Right lobe of liver (tissue), 4 donors: Measurements from ENCODE around the gene NAA50.

Source experiments
- POLR2A ChIP-seq: fragments of 450-650 bp; IDR thresholded peaks from one replicate; pipeline ENCODE4 v1.6.1; 2017; ENCODE audit warnings: antibody characterized with exemption, mild to moderate bottlenecking
- TF ChIP-seq, protein P1 (sequence below), 4 donors: fragments of 200-600 bp in 3 of 4; fragments of 450-650 bp in 1 of 4; IDR thresholded peaks; one replicate each; pipeline versions ENCODE4 v1.5.1 to v1.8.0; 2016 to 2022; ENCODE audit warnings: antibody characterized with exemption in 4 of 4, mild to moderate bottlenecking in 2 of 4
- donor health status: DM: no; HTN: no; CAD: no.
- donor health status: DM: no; HTN: no; CAD: no.
- donor health status: DM: no; HTN: yes; CAD: no.

GRCh38 chr3:113776564-113776963 is 30.5 kb upstream of the NAA50 start:
- TF ChIP-seq, protein P1, sequence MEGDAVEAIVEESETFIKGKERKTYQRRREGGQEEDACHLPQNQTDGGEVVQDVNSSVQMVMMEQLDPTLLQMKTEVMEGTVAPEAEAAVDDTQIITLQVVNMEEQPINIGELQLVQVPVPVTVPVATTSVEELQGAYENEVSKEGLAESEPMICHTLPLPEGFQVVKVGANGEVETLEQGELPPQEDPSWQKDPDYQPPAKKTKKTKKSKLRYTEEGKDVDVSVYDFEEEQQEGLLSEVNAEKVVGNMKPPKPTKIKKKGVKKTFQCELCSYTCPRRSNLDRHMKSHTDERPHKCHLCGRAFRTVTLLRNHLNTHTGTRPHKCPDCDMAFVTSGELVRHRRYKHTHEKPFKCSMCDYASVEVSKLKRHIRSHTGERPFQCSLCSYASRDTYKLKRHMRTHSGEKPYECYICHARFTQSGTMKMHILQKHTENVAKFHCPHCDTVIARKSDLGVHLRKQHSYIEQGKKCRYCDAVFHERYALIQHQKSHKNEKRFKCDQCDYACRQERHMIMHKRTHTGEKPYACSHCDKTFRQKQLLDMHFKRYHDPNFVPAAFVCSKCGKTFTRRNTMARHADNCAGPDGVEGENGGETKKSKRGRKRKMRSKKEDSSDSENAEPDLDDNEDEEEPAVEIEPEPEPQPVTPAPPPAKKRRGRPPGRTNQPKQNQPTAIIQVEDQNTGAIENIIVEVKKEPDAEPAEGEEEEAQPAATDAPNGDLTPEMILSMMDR (IDR thresholded peaks at IDR 0.05) = no peak
- TF ChIP-seq POLR2A = no peak
